Prostate gland (tissue), 2 donors: Measurements from ENCODE around the gene COQ4. TPM values are rescaled to one million over a fixed set of nuclear protein-coding genes. Genes with fewer than 3 reads are reported as not detected.

Experiments
- DNase-seq: peaks from one replicate; pipeline ENCODE4 v3.0.0-alpha.2; 2019; ENCODE audit warnings: low spot score
- H3K27ac ChIP-seq, 2 donors: fragments of 200-600 bp; sonication (generic); 2 replicates each; pipeline ENCODE4 v1.5.1; 2017 to 2019
- H3K27me3 ChIP-seq: fragments of 200-600 bp; sonication (generic); replicated peaks from 2 replicates; pipeline ENCODE4 v1.5.1; 2019; ENCODE audit not compliant: insufficient read depth
- H3K36me3 ChIP-seq, 2 donors: fragments of 200-600 bp; sonication (generic); 1 replicate in 1 of 2; 2 replicates in 1 of 2; pipeline versions ENCODE4 v1.5.1 to v1.8.1; 2017 to 2019
- H3K4me1 ChIP-seq: fragments of 200-600 bp; sonication (generic); replicated peaks from 2 replicates; pipeline ENCODE4 v1.5.1; 2019
- H3K4me3 ChIP-seq, 2 donors: fragments of 200-600 bp; sonication (generic); 2 replicates each; pipeline ENCODE4 v1.5.1; 2017 to 2019
- H3K9me3 ChIP-seq: fragments of 200-600 bp; sonication (generic); 2 replicates; pipeline ENCODE4 v1.5.1; 2017
- POLR2A ChIP-seq: fragments of 450-650 bp; IDR thresholded peaks from one replicate; pipeline ENCODE4 v1.6.1; 2016; ENCODE audit warnings: antibody characterized with exemption, mild to moderate bottlenecking
- POLR2AphosphoS5 ChIP-seq: sonication (generic); formaldehyde crosslinking; IDR thresholded peaks from one replicate; pipeline ENCODE4 v1.6.1; 2017; ENCODE audit warnings: antibody characterized with exemption
- WGBS: methylation state at CpG from one replicate; pipeline ENCODE4 v1.1.5; 2018; 5-methylcytosine and 5-hydroxymethylcytosine counted together
- intact Hi-C: fragments of 100-400 bp; cut with DNase I; formaldehyde crosslinking; loops from one replicate; pipeline ENCODE4 v1.14.2; 2022
- total RNA-seq, 2 donors: library from RNA; depleted of rRNA; stranded (reverse); fragments of >200 nt; gene quantifications; one replicate each; pipeline ENCODE4 v1.1.0, GENCODE V29; 2016
- TF ChIP-seq, protein P1 (sequence below), 4 experiments: fragments of 200-600 bp in 2 of 4; fragments of 450-650 bp in 2 of 4; sonication (generic) in 2 of 4; IDR thresholded peaks; 1 replicate in 3 of 4; 2 replicates in 1 of 4; pipeline ENCODE4 v1.5.1; 2016 to 2019; ENCODE audit warnings: antibody characterized with exemption in 4 of 4, mild to moderate bottlenecking in 2 of 4, moderate library complexity in 2 of 4

The COQ4 gene
- total RNA-seq, 2 donors from 2014 or later, result 57.5 to 89.6 TPM

GRCh38 chr9:128375865-128376264 is 53.2 kb downstream of the COQ4 start:
- no peak for DNase-seq
- Histone ChIP-seq H3K27me3 (no peaks in the 10 kb centered on the region), H3K9me3 (no peaks in the 10 kb centered on the region), H3K36me3 (peaks cover 0 to 5% of the 10 kb centered on the region in 2 donors), H3K27ac (no peak overlapping the region), H3K4me1 (no peaks in the 10 kb centered on the region), H3K4me3 (no peak overlapping the region)
- TF ChIP-seq POLR2A (no peak), POLR2AphosphoS5 (no peak)
- TF ChIP-seq, protein P1, sequence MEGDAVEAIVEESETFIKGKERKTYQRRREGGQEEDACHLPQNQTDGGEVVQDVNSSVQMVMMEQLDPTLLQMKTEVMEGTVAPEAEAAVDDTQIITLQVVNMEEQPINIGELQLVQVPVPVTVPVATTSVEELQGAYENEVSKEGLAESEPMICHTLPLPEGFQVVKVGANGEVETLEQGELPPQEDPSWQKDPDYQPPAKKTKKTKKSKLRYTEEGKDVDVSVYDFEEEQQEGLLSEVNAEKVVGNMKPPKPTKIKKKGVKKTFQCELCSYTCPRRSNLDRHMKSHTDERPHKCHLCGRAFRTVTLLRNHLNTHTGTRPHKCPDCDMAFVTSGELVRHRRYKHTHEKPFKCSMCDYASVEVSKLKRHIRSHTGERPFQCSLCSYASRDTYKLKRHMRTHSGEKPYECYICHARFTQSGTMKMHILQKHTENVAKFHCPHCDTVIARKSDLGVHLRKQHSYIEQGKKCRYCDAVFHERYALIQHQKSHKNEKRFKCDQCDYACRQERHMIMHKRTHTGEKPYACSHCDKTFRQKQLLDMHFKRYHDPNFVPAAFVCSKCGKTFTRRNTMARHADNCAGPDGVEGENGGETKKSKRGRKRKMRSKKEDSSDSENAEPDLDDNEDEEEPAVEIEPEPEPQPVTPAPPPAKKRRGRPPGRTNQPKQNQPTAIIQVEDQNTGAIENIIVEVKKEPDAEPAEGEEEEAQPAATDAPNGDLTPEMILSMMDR (IDR thresholded peaks at IDR 0.05), result no peak
- 80% methylated on average over 5 of the region's 5 CpGs for WGBS
- intact Hi-C loops, result no loop called here

- no peak overlapping the region for H3K27ac ChIP-seq
- no peak overlapping the region for H3K4me3 ChIP-seq
- 41% methylated on average over 6 of the region's 6 CpGs for WGBS
- no peak for DNase-seq
- H3K9me3 ChIP-seq, result no peaks in the 10 kb centered on the region
- no peaks in the 10 kb centered on the region for H3K36me3 ChIP-seq
- intact Hi-C loops, result no loop called here
- TF ChIP-seq, protein P1 (IDR thresholded peaks at IDR 0.05), result no peak
- TF ChIP-seq POLR2A, result no peak
- TF ChIP-seq POLR2AphosphoS5, result no peak
- H3K4me1 ChIP-seq, result no peaks in the 10 kb centered on the region
- no peaks in the 10 kb centered on the region for H3K27me3 ChIP-seq
Measured at GRCh38 chr9:128382261-128382660, 59.6 kb downstream of the COQ4 start.

DNA sequence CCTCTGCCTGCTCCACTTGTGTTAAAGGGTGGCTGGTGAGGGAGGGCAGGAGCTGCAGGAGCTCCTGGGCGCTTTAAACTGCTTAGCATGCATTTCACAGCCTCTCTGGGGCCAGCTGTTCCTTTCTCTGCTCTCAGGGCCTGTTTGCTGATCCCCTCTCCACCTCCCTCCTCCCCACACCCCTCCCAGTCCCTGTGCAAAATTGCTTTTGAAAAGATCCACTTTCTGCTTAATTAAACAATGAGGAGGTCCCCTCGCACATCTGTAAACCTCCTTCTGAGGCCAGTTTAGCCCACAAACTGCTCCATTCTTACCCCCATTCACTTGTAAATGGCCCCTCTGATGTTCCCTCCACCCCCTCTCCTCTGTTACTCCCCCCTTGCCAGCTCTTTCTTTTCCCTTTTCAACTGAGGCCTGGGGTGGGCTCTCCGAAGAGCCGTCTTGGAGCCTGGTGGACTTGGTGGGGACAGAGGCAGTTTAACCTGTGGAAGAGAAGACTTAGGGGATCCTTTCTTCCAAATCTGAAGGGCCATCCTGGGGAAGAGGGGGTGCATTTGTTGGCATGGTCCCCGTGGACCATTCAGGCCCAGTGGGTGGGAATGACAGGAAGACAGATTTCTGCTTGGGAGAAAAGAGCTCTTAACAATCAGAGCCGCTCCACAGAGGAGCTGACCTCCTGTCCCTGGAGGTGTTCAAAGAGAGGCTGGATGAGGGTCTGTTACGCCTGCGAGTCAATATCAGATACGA is 60.5 kb downstream of the COQ4 start:
- WGBS, result 77% methylated on average over 9 of the region's 9 CpGs
- DNase-seq, result no peak
- peaks cover 3 to 5% of the 10 kb centered on the region in 2 donors for H3K36me3 ChIP-seq
- no peak for TF ChIP-seq POLR2A
- TF ChIP-seq, protein P1 (IDR thresholded peaks at IDR 0.05), result no peak
- no peak for TF ChIP-seq POLR2AphosphoS5
- H3K4me3 ChIP-seq, result no peak overlapping the region
- H3K4me1 ChIP-seq, result no peaks in the 10 kb centered on the region
- H3K9me3 ChIP-seq, result no peaks in the 10 kb centered on the region
- no peaks in the 10 kb centered on the region for H3K27me3 ChIP-seq
- intact Hi-C loops, result no loop called here
- H3K27ac ChIP-seq, result no peak overlapping the region

Other genes with a start within 250 kb of the COQ4 start
- gene PTGES2, start 195.1 kb upstream of the COQ4 start, total RNA-seq, result 10 to 100 TPM; 89.4 to 96.1 TPM
- 10 to 100 TPM; 30.5 to 43.7 TPM for gene LCN2, start 173.4 kb upstream of the COQ4 start, total RNA-seq
- gene BBLN, start 162.6 kb upstream of the COQ4 start, total RNA-seq, result 100 to 1,000 TPM; 333 to 437 TPM
- gene CIZ1, start 131.3 kb upstream of the COQ4 start, total RNA-seq, result 10 to 100 TPM; 55.2 to 94.0 TPM
- 1 to 10 TPM; 2.0 to 7.7 TPM for gene DNM1, start 119.5 kb upstream of the COQ4 start, total RNA-seq
- gene GOLGA2, start 46.8 kb upstream of the COQ4 start, total RNA-seq, result 100 to 1,000 TPM in 1 of 2 donors, 10 to 100 TPM in 1; 92.1 to 147 TPM
- 10 to 100 TPM; 34.8 to 38.5 TPM for gene SWI5, start 46.6 kb upstream of the COQ4 start, total RNA-seq
- gene TRUB2, start 392 bp upstream of the COQ4 start, total RNA-seq, result 10 to 100 TPM; 14.6 to 27.2 TPM
- gene SLC27A4, start 17.7 kb downstream of the COQ4 start, total RNA-seq, result 10 to 100 TPM; 19.2 to 21.5 TPM
- gene URM1, start 48.5 kb downstream of the COQ4 start, total RNA-seq, result 10 to 100 TPM; 33.2 to 41.7 TPM
- 10 to 100 TPM; 25.3 to 30.5 TPM for gene CERCAM, start 98.0 kb downstream of the COQ4 start, total RNA-seq
- 10 to 100 TPM; 27.0 to 65.8 TPM for gene ODF2, start 133.2 kb downstream of the COQ4 start, total RNA-seq
- 10 to 100 TPM; 31.5 to 34.2 TPM for gene GLE1, start 181.9 kb downstream of the COQ4 start, total RNA-seq
- 100 to 1,000 TPM; 130 to 472 TPM for gene SPTAN1, start 229.7 kb downstream of the COQ4 start, total RNA-seq